ENCODE data around the gene FTH1. TPM values are rescaled to one million over a fixed set of nuclear protein-coding genes. Genes with fewer than 3 reads are reported as not detected.
A peak's percentile ranks its signal among the peaks of the same experiment; 100 is the strongest.

The FTH1 gene
- total and polyA plus RNA-seq, 2 of the 13 experiments (the other 11 are each of a cell fraction or from before 2014, with no cell fraction given), result 607 to 760 TPM

DNA sequence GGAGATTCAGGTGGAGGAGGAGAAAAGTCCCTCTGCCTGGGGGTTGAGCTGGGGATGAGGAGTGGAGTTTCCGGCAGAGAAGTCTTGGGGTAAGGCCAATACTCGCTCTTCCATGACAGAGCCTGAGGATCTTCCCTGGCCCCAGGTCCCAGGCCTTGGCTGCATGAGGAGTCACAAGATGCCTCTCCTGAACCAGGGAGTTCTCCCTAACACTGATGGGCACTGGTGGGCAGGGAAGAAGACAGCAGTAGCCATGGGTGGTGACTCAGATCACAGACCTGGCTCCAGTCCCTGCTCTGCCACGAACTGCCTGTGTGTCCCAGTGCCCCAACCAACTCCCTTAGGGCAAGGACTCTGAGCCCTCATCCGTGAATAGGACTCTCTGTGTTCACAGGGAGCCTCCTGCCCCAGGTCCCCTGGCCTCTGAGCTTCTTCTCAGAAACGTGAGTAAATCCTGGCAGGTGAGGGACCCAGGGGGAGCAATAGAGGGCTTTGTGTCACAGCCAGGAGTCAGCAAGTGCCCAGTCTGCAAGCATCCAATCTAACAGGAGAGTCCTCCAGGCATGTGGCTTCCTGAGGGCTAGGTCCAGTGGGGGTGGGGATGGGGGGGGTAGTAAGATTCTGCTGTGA is 45.5 kb upstream of the FTH1 start:
- CTCF ChIA-PET (ENCODE audit: low intra/inter-chr PET ratio, low total read pairs), result no interaction called here
- H3K27me3 ChIP-seq (ENCODE audit: control insufficient read depth in 1 of 2, insufficient read depth in 2 of 2, low read length in 2 of 2), result no peaks in the 10 kb centered on the region
- no peaks in the 10 kb centered on the region for H3K79me2 ChIP-seq (ENCODE audit: insufficient read depth, low read length)
- WGBS (ENCODE audit: low lambda C conversion rate), result 50% methylated on average over 2 of the region's 5 CpGs
- H3K4me3 ChIP-seq (replicated peaks in 1 of 3; ENCODE audit: insufficient read depth in 1 of 3, low read depth in 2 of 3, low read length in 3 of 3), result peak overlapping the region in 1 of 3 experiments; percentile 44; a peak in 1 of 6 replicates
- POLR2A ChIA-PET, result interaction anchor here (0.6 to 5.2 kb wide), 11 partner anchors 12 to 89 kb away, joined by 3 to 59 read pairs (median 6); partner anchors contain the start of gene FTH1
- peak overlapping the region; percentile 44 for H3K9ac ChIP-seq (ENCODE audit: insufficient read depth, low read depth, low read length)
- ATAC-seq, result peak; percentile 89
- H2AFZ ChIP-seq (ENCODE audit: low read length), result no peak overlapping the region
- DNase-seq (ENCODE audit: low spot score), result peak; percentile 67
- FAIRE-seq, result peak; percentile 39
- no peaks in the 10 kb centered on the region for H3K36me3 ChIP-seq (replicated peaks in 1 of 2; ENCODE audit: control insufficient read depth in 1 of 2, insufficient read depth in 2 of 2, low read length in 2 of 2)
- H3K4me2 ChIP-seq (ENCODE audit: low read depth, low read length), result peak overlapping the region; percentile 58
- intact Hi-C loops (cut with micrococcal nuclease; ENCODE audit: unreplicated experiment), result no loop called here
- no peaks in the 10 kb centered on the region for H4K20me1 ChIP-seq (ENCODE audit: insufficient read depth, low read length)
- no peaks in the 10 kb centered on the region for H3K9me3 ChIP-seq (ENCODE audit: low read length)
- H3K27ac ChIP-seq (ENCODE audit: extremely low read length, insufficient read depth, low read length), result peak overlapping the region; percentile 22
- no TSS peak for BruUV-seq (replicated peaks)
- H3K4me1 ChIP-seq (ENCODE audit: insufficient read depth, low read length), result peaks cover 65% of the 10 kb centered on the region
- in situ Hi-C loops (cut with HindIII; ENCODE audit: extremely low pct_ligation_motif_present, low pct_unique_long_range_greater_than_20kb), result no loop called here
- TF ChIP-seq RARA (CRISPR knock-in tag; IDR thresholded peaks at IDR 0.05) (peak; percentile 25; the same call in 1 of the 2 replicates), ZFP91 (CRISPR knock-in tag; IDR thresholded peaks at IDR 0.05; ENCODE audit: borderline replicate concordance) (0 out of 2 replicates have a peak, but pooled peaks have one; percentile 20), HMGA1 (CRISPR knock-in tag; conservative IDR thresholded peaks at IDR 0.05) (no peak), SOX5 (CRISPR knock-in tag; IDR thresholded peaks at IDR 0.05; ENCODE audit: borderline replicate concordance) (0 out of 2 replicates have a peak, but pooled peaks have one; percentile 33), ZMYM3 (CRISPR knock-in tag; IDR thresholded peaks at IDR 0.05) (peak; percentile 28; the same call in 1 of the 2 replicates), SCMH1 (CRISPR knock-in tag; IDR thresholded peaks at IDR 0.05; ENCODE audit: borderline replicate concordance) (no peak), KDM1A (CRISPR knock-in tag; IDR thresholded peaks at IDR 0.05) (no peak), FOXP4 (CRISPR knock-in tag; IDR thresholded peaks at IDR 0.05) (no peak), POLR2G (IDR thresholded peaks at IDR 0.05; ENCODE audit: low read depth, low read length) (peak; percentile 20; the same call in 1 of the 2 replicates), ARID5B (CRISPR knock-in tag; IDR thresholded peaks at IDR 0.05) (peak; percentile 51), HMG20A (CRISPR knock-in tag; IDR thresholded peaks at IDR 0.05; ENCODE audit: borderline replicate concordance) (peak; percentile 62), GATAD2A (CRISPR knock-in tag; IDR thresholded peaks at IDR 0.05) (peak; percentile 47), HNF4A (CRISPR knock-in tag; IDR thresholded peaks at IDR 0.05) (peak; percentile 66; the same call in 1 of the 2 replicates), HNRNPL (IDR thresholded peaks at IDR 0.05; ENCODE audit: low read depth, low read length) (peak; percentile 78), ZNF740 (CRISPR knock-in tag; IDR thresholded peaks at IDR 0.05) (peak; percentile 83; the same call in 1 of the 2 replicates), BHLHE40 (IDR thresholded peaks at IDR 0.05; ENCODE audit: low read length) (peak; percentile 79)
- TF ChIP-seq, protein P1, sequence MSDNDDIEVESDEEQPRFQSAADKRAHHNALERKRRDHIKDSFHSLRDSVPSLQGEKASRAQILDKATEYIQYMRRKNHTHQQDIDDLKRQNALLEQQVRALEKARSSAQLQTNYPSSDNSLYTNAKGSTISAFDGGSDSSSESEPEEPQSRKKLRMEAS (IDR thresholded peaks at IDR 0.05), result 0 out of 2 replicates have a peak, but pooled peaks have one; percentile 12

Data from HepG2 (cell line).